ENCODE measurements around the gene GRIP2.

DNA sequence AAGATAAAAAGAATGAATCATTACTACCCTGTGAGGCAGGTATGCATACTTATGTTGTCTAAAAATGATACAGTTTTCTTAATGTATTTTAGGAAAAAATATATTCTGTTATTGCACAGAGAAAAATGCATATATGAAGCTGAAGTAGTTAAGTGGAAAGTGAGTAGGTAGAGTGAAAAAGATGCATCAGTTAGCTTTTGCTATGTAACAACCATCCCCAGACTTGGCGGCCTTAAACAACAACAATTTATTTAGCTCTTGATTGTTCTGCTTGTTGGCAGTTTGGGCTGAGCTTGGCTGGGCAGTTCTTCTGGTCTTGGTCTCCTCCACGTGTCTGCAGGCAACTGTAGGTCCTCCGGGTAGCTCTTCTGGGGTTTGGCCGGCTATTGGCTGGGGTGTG, 92.1 kb downstream of the GRIP2 start:
- TF ChIP-seq CTCF (IDR thresholded peaks at IDR 0.05; ENCODE audit: poor library complexity, severe bottlenecking) = no peak
- no peak for TF ChIP-seq RAD21 (conservative IDR thresholded peaks at IDR 0.05)
- no peak for TF ChIP-seq REST (IDR thresholded peaks at IDR 0.05; ENCODE audit: borderline replicate concordance)
- TF ChIP-seq EZH2 (IDR thresholded peaks at IDR 0.05; ENCODE audit: borderline replicate concordance, insufficient read depth, low read length, poor library complexity, severe bottlenecking) = no peak
